Muscle of leg (tissue), 16 donors: Measurements from ENCODE around the gene F13B. TPM values are rescaled to one million over a fixed set of nuclear protein-coding genes. Genes with fewer than 3 reads are reported as not detected.
"Not testable (repeated sequence)": the region's sequence is repeated elsewhere in the genome, so short reads cannot be mapped to it uniquely, and the experiment has no call there.

ENCODE experiments used
- DNase-seq: peaks from one replicate; pipeline ENCODE4 v3.0.0; 2013
- H3K27ac ChIP-seq: one replicate; pipeline ENCODE4 v1.5.1; 2013; ENCODE audit warnings: mild to moderate bottlenecking, low read length, control low read depth
- H3K27me3 ChIP-seq: one replicate; pipeline ENCODE4 v1.6.1; 2013; ENCODE audit warnings: low read length; ENCODE audit not compliant: control insufficient read depth, insufficient read depth
- H3K36me3 ChIP-seq: one replicate; pipeline ENCODE4 v1.6.1; 2013; ENCODE audit warnings: low read length; ENCODE audit not compliant: control insufficient read depth, insufficient read depth
- H3K4me1 ChIP-seq: one replicate; pipeline ENCODE4 v1.6.1; 2013; ENCODE audit warnings: low read length; ENCODE audit not compliant: control insufficient read depth, insufficient read depth
- H3K4me3 ChIP-seq: one replicate; pipeline ENCODE4 v1.5.1; 2013; ENCODE audit warnings: low read length, control low read depth
- H3K9me3 ChIP-seq: replicated peaks from 2 replicates; pipeline ENCODE4 v1.6.1; 2013; ENCODE audit warnings: low read depth, low read length; ENCODE audit not compliant: control insufficient read depth
- WGBS: methylation state at CpG from one replicate; pipeline ENCODE4 v1.1.5; 2013; ENCODE audit warnings: missing lambda C conversion rate; ENCODE audit not compliant: insufficient coverage; 5-methylcytosine and 5-hydroxymethylcytosine counted together
- long read RNA-seq, 11 donors: transcript quantifications; one replicate each; lab custom pipeline, GENCODE V29; 2026
- polyA plus RNA-seq, 8 donors: library from polyadenylated mRNA; unstranded; fragments of 120-200 nt; gene quantifications; one replicate each; pipeline versions ENCODE4 v1.2.1 to v1.2.3, GENCODE V29; 2013; ENCODE audit warnings: inconsistent platforms in 1 of 8, low replicate concordance in 1 of 8; ENCODE audit not compliant: insufficient read length in 8 of 8, insufficient read depth in 1 of 8
- total RNA-seq: library from RNA; stranded (reverse); fragments of 120-200 nt; gene quantifications from one replicate; pipeline ENCODE4 v1.2.4, GENCODE V29; 2013

Gene F13B, protein sequence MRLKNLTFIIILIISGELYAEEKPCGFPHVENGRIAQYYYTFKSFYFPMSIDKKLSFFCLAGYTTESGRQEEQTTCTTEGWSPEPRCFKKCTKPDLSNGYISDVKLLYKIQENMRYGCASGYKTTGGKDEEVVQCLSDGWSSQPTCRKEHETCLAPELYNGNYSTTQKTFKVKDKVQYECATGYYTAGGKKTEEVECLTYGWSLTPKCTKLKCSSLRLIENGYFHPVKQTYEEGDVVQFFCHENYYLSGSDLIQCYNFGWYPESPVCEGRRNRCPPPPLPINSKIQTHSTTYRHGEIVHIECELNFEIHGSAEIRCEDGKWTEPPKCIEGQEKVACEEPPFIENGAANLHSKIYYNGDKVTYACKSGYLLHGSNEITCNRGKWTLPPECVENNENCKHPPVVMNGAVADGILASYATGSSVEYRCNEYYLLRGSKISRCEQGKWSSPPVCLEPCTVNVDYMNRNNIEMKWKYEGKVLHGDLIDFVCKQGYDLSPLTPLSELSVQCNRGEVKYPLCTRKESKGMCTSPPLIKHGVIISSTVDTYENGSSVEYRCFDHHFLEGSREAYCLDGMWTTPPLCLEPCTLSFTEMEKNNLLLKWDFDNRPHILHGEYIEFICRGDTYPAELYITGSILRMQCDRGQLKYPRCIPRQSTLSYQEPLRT
- total RNA-seq (not detected), polyA plus RNA-seq (under 1 TPM in 3 of 8 donors, not detected in 5; 0.26 to 0.49 (median 0.43) TPM)
- long read RNA-seq, donor 1 = 0 reads
- long read RNA-seq, donor 2 = 0 reads
- long read RNA-seq, donor 3 = 0 reads
- long read RNA-seq, donor 4 = 0 reads
- long read RNA-seq, donor 5 = 0 reads
- long read RNA-seq, donor 6 = 0 reads
- long read RNA-seq, donor 7 = 0 reads
- long read RNA-seq, donor 8 = 0 reads
- long read RNA-seq, donor 9 = 0 reads
- long read RNA-seq, donor 10 = 0 reads
- long read RNA-seq, donor 11 = 0 reads

DNA sequence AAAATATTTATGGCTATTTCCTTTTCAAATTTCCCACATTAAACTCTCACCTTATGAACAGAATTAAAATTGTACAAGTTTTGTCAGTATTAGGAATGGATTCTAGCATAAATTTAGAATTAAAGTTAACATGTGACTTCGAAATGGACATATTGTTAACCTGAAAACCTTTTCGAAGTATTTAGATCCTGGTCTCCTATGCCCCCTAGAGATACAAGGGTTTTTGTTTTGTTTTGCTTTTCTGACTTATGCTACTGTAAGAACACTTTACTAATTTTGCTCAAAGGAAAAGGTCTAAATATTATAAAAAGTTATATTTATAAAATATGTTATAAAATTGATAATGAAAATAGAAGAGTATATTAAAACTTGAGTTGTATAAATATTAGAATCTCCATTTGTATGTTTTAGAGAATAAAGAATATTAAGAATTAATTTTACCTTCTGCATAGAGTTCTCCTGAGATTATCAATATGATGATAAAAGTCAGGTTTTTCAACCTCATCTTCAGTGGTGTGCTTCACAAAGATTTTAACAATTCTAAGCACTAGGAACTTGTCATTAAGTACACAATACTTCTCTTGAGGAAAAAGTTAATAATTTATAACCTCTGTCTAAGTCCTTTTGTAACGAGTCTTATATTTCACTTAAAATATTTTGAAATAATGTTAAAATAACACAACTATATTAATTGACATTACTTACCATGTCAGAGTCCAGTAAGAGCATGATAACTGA is at the start of gene F13B:
Gene F13B, minus strand, starts transcription at position 542 of the 738 bp plus-strand sequence. Its CDS starts 37 bp downstream, at position 505.
- no peak within 1 kb of the TSS for H3K27ac ChIP-seq
- H3K4me3 ChIP-seq = no peak within 1 kb of the TSS
- H3K36me3 ChIP-seq = no peaks in the 10 kb centered on the region
- no peaks in the 10 kb centered on the region for H3K4me1 ChIP-seq
- no peaks in the 10 kb centered on the region for H3K9me3 ChIP-seq
- H3K27me3 ChIP-seq = no peaks in the 10 kb centered on the region
- DNase-seq = no peak
- WGBS = no CpG with 5 or more reads among the region's 3 CpGs

DNA sequence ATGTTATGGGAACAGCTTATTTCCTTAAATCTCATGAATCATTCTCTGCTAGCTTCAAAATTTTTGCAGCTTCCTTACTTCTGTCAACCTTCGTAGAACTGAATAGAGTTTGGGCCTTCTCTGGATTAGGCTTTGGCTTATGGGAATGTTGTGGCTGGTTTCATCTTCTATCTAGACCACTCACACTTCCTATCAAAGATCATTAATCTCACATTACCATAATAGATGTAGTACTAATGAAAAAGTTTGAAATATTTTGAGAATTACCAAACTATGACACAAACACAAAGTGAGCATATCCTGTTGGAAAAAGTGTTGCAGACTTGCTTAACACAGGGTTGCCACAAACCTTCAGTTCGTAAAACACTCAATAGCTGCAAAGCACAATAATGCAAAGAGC is 49.1 kb upstream of the F13B start:
- H3K36me3 ChIP-seq = peaks cover 7% of the 10 kb centered on the region
- no peak overlapping the region for H3K27ac ChIP-seq
- no CpG with 5 or more reads among the region's 2 CpGs for WGBS
- no peaks in the 10 kb centered on the region for H3K27me3 ChIP-seq
- no peak for DNase-seq
- no peaks in the 10 kb centered on the region for H3K4me1 ChIP-seq
- H3K9me3 ChIP-seq = no peaks in the 10 kb centered on the region
- no peak overlapping the region for H3K4me3 ChIP-seq

DNA sequence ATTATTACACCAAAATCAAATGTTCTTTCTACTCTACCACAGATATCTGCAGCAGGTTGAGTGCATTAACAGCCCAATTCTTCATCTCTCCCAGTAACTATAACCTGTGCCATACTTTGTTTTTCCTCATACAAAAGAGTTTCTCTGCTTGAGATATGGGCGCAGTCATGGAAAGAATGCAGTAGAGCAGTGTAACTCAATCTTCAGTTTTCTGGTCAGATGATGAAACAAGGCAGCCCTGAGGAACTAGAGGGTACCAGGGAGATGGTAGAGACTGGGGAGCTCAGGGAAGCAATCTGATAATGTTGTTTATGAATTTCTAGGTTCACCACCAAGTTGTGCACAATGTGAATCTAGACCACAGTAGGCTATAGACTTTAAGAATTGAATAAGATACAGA is 39.8 kb upstream of the F13B start:
- peaks cover 2% of the 10 kb centered on the region for H3K9me3 ChIP-seq
- no peak overlapping the region for H3K27ac ChIP-seq
- peaks cover 13% of the 10 kb centered on the region for H3K36me3 ChIP-seq
- WGBS = 100% methylated on average over 1 of the region's 1 CpG
- DNase-seq = no peak
- H3K4me3 ChIP-seq = no peak overlapping the region
- H3K27me3 ChIP-seq = no peaks in the 10 kb centered on the region
- no peaks in the 10 kb centered on the region for H3K4me1 ChIP-seq

DNA sequence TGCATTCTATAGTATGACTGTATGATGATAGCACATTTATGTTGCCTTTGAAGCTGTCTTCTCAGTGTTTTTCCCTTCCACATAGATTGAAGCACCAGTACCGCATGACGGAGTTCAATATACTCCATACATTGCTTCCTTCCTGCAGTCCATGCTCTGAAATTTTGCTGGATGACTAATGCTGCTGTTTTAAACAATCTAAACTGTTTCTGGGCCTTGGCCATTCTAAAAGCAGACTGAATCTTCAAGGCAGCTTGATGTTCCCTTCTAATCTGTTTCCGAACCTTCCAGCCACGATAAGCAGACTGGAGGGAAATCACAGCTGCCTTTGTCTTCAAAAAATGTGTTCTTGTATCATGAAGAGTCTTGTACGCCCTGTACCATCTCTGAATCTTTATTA is 36.2 kb upstream of the F13B start:
- DNase-seq = no peak
- WGBS = no CpG with 5 or more reads among the region's 5 CpGs

DNA sequence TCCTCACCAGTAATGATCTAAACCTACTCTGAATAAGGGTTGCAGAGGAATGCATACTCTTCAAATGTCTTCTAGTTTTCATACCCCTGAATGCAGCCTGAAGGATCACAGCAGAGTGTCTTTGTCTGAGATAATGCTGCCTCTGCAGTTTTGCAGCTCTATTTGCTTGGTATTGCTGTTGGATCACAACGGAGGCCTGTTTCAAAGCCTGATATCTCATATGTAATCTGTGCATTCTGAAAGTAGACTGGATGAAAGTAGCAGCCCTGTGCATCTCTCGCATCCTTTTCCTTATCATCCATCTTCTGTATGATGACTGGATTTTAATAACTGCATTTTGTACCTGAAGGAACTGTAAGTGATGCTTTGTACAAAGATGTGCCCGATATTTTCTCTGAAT is 34.9 kb upstream of the F13B start:
- WGBS = no CpG with 5 or more reads among the region's 3 CpGs
- no peaks in the 10 kb centered on the region for H3K27me3 ChIP-seq
- H3K36me3 ChIP-seq = peaks cover 13% of the 10 kb centered on the region
- H3K4me1 ChIP-seq = no peaks in the 10 kb centered on the region
- H3K9me3 ChIP-seq = peaks cover 2% of the 10 kb centered on the region
- no peak overlapping the region for H3K4me3 ChIP-seq
- DNase-seq = no peak
- no peak overlapping the region for H3K27ac ChIP-seq

More for the DNA sequence above, 36.2 kb upstream of the F13B start:
- H3K36me3 ChIP-seq = peaks cover 13% of the 10 kb centered on the region
- H3K27me3 ChIP-seq = no peaks in the 10 kb centered on the region
- no peak overlapping the region for H3K27ac ChIP-seq
- no peaks in the 10 kb centered on the region for H3K4me1 ChIP-seq
- H3K9me3 ChIP-seq = peaks cover 2% of the 10 kb centered on the region
- H3K4me3 ChIP-seq = no peak overlapping the region

DNA sequence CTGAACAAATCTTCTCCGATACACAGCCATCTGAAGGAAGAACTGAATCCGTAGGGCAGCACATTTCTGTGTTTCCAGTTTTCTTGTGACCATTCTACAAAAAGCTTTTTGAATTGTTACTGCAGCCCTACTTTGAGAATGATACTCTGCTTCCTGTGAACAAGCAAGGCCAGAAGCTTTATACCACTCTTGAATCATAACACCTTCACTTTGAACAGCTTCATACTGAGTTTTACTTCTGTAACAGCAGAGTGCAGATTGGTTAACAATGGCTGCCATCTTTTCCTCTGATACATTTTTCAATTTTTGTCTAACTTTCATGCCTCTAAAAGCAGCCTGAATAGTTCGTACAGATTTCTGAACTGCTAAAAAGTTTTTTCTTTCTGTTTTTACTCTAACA is 33.6 kb upstream of the F13B start:
- no peaks in the 10 kb centered on the region for H3K27me3 ChIP-seq
- H3K36me3 ChIP-seq = peaks cover 10% of the 10 kb centered on the region
- H3K27ac ChIP-seq = no peak overlapping the region
- H3K4me1 ChIP-seq = no peaks in the 10 kb centered on the region
- no peak for DNase-seq
- peaks cover 2% of the 10 kb centered on the region for H3K9me3 ChIP-seq
- no peak overlapping the region for H3K4me3 ChIP-seq
- WGBS = 84% methylated on average over 2 of the region's 3 CpGs

DNA sequence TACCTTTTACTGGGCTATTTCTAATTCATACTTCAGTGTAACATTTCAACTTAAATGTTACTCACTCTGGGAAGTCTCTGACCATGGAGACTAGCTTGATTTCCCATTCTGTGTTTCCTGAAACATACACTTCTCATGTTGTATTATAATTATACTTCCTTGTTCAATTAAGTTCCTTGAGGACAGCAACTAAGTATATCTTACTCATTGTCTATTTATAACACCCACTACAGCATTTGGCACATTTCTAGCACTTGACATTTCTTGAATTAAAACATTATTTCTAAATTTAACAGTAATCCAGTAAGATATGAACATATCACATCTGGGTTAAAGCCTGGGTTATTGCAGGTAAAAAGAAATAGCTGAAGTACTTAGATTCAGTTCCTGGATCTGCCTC is 32.4 kb upstream of the F13B start:
- H3K4me3 ChIP-seq = no peak overlapping the region
- no peaks in the 10 kb centered on the region for H3K27me3 ChIP-seq
- H3K27ac ChIP-seq = no peak overlapping the region
- DNase-seq = no peak
- peaks cover 9% of the 10 kb centered on the region for H3K36me3 ChIP-seq
- H3K9me3 ChIP-seq = peaks cover 2% of the 10 kb centered on the region
- H3K4me1 ChIP-seq = no peaks in the 10 kb centered on the region

DNA sequence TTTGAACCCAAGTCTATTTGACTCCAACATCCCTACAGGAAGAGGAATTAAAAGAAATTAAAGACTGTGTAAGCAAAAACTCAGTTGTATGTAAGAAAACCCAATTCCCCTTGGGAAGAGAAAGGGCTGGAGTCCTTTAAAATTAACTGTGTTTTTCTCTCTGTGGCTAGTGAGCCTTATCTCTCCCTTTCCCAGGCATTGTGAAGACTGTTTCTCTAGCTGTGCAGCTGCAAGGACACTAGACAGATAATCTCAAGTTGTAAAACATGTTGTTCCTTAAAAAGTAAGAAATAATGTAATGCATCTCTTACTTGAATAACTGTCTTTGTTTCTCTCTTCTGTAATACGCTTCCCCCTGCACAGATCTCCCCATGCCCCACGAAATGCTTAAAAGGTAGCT is 29.9 kb upstream of the F13B start:
- H3K36me3 ChIP-seq, H3K27me3 ChIP-seq, H3K27ac ChIP-seq, DNase-seq, H3K4me3 ChIP-seq, H3K9me3 ChIP-seq, H3K4me1 ChIP-seq: not testable (repeated sequence)
- 95% methylated on average over 2 of the region's 2 CpGs for WGBS

DNA sequence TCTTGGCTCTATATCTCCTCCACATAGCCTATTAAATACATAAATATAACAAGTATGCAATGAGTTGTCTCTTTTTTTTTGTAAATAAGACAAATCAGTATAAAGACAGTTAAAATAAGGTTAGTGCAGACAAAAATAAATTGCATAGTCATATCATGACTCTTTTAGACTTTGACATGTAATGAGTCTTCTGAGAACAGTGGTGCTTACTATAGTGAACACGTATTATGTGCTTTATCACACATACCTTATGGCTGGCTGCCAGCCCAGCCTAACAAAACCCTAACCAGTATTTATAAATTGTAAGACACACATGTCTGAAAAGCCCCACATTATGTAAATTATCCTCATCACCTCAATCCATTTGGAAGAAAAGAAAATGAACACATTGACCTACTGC is 29.1 kb upstream of the F13B start:
- WGBS = no CpG with 5 or more reads among the region's 1 CpG
- H3K4me1 ChIP-seq = no peaks in the 10 kb centered on the region
- no peak overlapping the region for H3K4me3 ChIP-seq
- no peak overlapping the region for H3K27ac ChIP-seq
- no peak for DNase-seq
- H3K9me3 ChIP-seq = no peaks in the 10 kb centered on the region
- no peaks in the 10 kb centered on the region for H3K27me3 ChIP-seq
- H3K36me3 ChIP-seq = no peaks in the 10 kb centered on the region
